ENCODE measurements around the gene EPB41L4A. TPM values are rescaled to one million over a fixed set of nuclear protein-coding genes. Genes with fewer than 3 reads are reported as not detected.
A peak's percentile ranks its signal among the peaks of the same experiment; 100 is the strongest.

The EPB41L4A gene
- total RNA-seq, 2 donors from 2014 or later: 7.0 to 16.2 TPM

- no peak overlapping the region for H3K27ac ChIP-seq
- TF ChIP-seq POLR2A (IDR thresholded peaks at IDR 0.05): no peak
- H3K9me3 ChIP-seq: no peaks in the 10 kb centered on the region
- intact Hi-C loops (cut with DNase I): no loop called here
- peaks cover 12% of the 10 kb centered on the region for H3K4me1 ChIP-seq
- no peaks in the 10 kb centered on the region for H3K36me3 ChIP-seq (replicated peaks in 1 of 2; ENCODE audit: insufficient read depth in 1 of 2, low read depth in 2 of 2)
- no peaks in the 10 kb centered on the region for H3K27me3 ChIP-seq
- H3K4me3 ChIP-seq: no peak overlapping the region
- WGBS, 2 donors: 65 to 83% methylated on average over 3 of the region's 3 CpGs
- ATAC-seq (no peak), DNase-seq (no peak)
Observed at GRCh38 chr5:112320408-112320807, 98.7 kb downstream of the EPB41L4A start.

- no peak for DNase-seq
- WGBS, 2 donors: 7 to 14% methylated on average over 2 of the region's 2 CpGs
- intact Hi-C loops (cut with DNase I): no loop called here
Observed at GRCh38 chr5:112318346-112318745, 100.7 kb downstream of the EPB41L4A start.

GRCh38 chr5:112317866-112318265 is 101.2 kb downstream of the EPB41L4A start:
- Histone ChIP-seq H3K4me3 (no peak overlapping the region), H3K27ac (no peak overlapping the region), H3K9me3 (no peaks in the 10 kb centered on the region), H3K27me3 (no peaks in the 10 kb centered on the region), H3K36me3 (replicated peaks in 1 of 2; ENCODE audit: insufficient read depth in 1 of 2, low read depth in 2 of 2) (no peaks in the 10 kb centered on the region), H3K4me1 (peaks cover 12% of the 10 kb centered on the region)
- ATAC-seq (no peak), DNase-seq (no peak)
- intact Hi-C loops (cut with DNase I): no loop called here
- WGBS, 2 donors: 54 to 59% methylated on average over 1 of the region's 1 CpG
- TF ChIP-seq POLR2A (IDR thresholded peaks at IDR 0.05) (no peak), CTCF (IDR thresholded peaks at IDR 0.05) (no peak)

More at GRCh38 chr5:112318346-112318745, 100.7 kb downstream of the EPB41L4A start:
- H3K27ac ChIP-seq: no peak overlapping the region
- TF ChIP-seq CTCF (IDR thresholded peaks at IDR 0.05): no peak
- TF ChIP-seq POLR2A (IDR thresholded peaks at IDR 0.05): no peak
- H3K27me3 ChIP-seq: no peaks in the 10 kb centered on the region
- no peak for ATAC-seq
- H3K4me1 ChIP-seq: peaks cover 12% of the 10 kb centered on the region
- no peak overlapping the region for H3K4me3 ChIP-seq
- no peaks in the 10 kb centered on the region for H3K36me3 ChIP-seq (replicated peaks in 1 of 2; ENCODE audit: insufficient read depth in 1 of 2, low read depth in 2 of 2)
- H3K9me3 ChIP-seq: no peaks in the 10 kb centered on the region

GRCh38 chr5:112316731-112317130 is 102.3 kb downstream of the EPB41L4A start:
- 47 to 48% methylated on average over 2 of the region's 2 CpGs for WGBS, 2 donors
- Histone ChIP-seq H3K4me1 (peaks cover 16% of the 10 kb centered on the region), H3K4me3 (no peak overlapping the region), H3K27ac (peak overlapping the region in 1 of 4 donors; percentile 57), H3K27me3 (no peaks in the 10 kb centered on the region), H3K9me3 (no peaks in the 10 kb centered on the region), H3K36me3 (replicated peaks in 1 of 2; ENCODE audit: insufficient read depth in 1 of 2, low read depth in 2 of 2) (no peaks in the 10 kb centered on the region)
- TF ChIP-seq CTCF (IDR thresholded peaks at IDR 0.05) (no peak), POLR2A (IDR thresholded peaks at IDR 0.05) (no peak)
- intact Hi-C loops (cut with DNase I): no loop called here
- DNase-seq: peak in 1 of 4 donors; percentile 33
- ATAC-seq: no peak

- H3K27ac ChIP-seq: peak overlapping the region in 1 of 4 donors; percentile 57
- TF ChIP-seq CTCF (IDR thresholded peaks at IDR 0.05) (no peak), POLR2A (IDR thresholded peaks at IDR 0.05) (no peak)
- intact Hi-C loops (cut with DNase I): no loop called here
- ATAC-seq (peak; percentile 64), DNase-seq (peak in 1 of 4 donors; percentile 14)
- H3K27me3 ChIP-seq: no peaks in the 10 kb centered on the region
- WGBS, 2 donors: 41 to 54% methylated on average over 2 of the region's 2 CpGs
- peaks cover 16% of the 10 kb centered on the region for H3K4me1 ChIP-seq
- H3K36me3 ChIP-seq (replicated peaks in 1 of 2; ENCODE audit: insufficient read depth in 1 of 2, low read depth in 2 of 2): no peaks in the 10 kb centered on the region
- no peaks in the 10 kb centered on the region for H3K9me3 ChIP-seq
- H3K4me3 ChIP-seq: no peak overlapping the region
Observed at GRCh38 chr5:112316006-112316405, 103.1 kb downstream of the EPB41L4A start.

Measured in body of pancreas (tissue), 4 donors.